PC-9 (cell line): Measurements from ENCODE around the gene MCC. TPM values are rescaled to one million over a fixed set of nuclear protein-coding genes. Genes with fewer than 3 reads are reported as not detected.

ENCODE experiments used
- BruUV-seq: library from RNA; stranded (reverse); fragments of 400-500 nt; replicated peaks from 2 replicates; lab custom pipeline; 2021; lab: Mats Ljungman, UMichigan
- CTCF ChIA-PET: fragments of 300-600 bp; sonication (Branson Sonifier 250); formaldehyde crosslinking; loops from one replicate; lab custom pipeline; 2022; ENCODE audit warnings: antibody characterized with exemption; lab: Charles Lee
- POLR2A ChIA-PET: fragments of 300-600 bp; sonication (Branson Sonifier 250); formaldehyde crosslinking; loops from one replicate; lab custom pipeline; 2022; ENCODE audit warnings: antibody characterized with exemption; ENCODE audit not compliant: unreplicated experiment; lab: Charles Lee
- DNase-seq, 2 experiments: peaks; one replicate each; pipeline versions ENCODE4 v3.0.0 to v3.0.0-alpha.2; 2015 to 2022; ENCODE audit warnings: mixed read lengths in 1 of 2
- H2AFZ ChIP-seq: fragments of 200-600 bp; sonication (generic); 2 replicates; pipeline ENCODE4 v1.8.1; 2017; ENCODE audit warnings: antibody characterized with exemption
- H3F3A ChIP-seq: fragments of 200-600 bp; sonication (generic); 2 replicates; pipeline ENCODE4 v1.8.1; 2017; ENCODE audit warnings: antibody characterized with exemption, mild to moderate bottlenecking, low read depth; ENCODE audit not compliant: insufficient read depth
- H3K27ac ChIP-seq: fragments of 200-600 bp; sonication (generic); 2 replicates; pipeline ENCODE4 v1.6.1; 2016; ENCODE audit warnings: mixed run types
- H3K27me3 ChIP-seq: fragments of 200-600 bp; sonication (generic); 2 replicates; pipeline ENCODE4 v1.6.1; 2016; ENCODE audit warnings: low read depth, mixed run types; ENCODE audit not compliant: insufficient read depth
- H3K36me3 ChIP-seq: fragments of 200-600 bp; sonication (generic); 2 replicates; pipeline ENCODE4 v1.6.1; 2016; ENCODE audit warnings: low read depth, mixed run types
- H3K4me1 ChIP-seq: fragments of 200-600 bp; sonication (generic); replicated peaks from 2 replicates; pipeline ENCODE4 v1.6.1; 2016; ENCODE audit warnings: mixed run types; ENCODE audit not compliant: insufficient read depth
- H3K4me2 ChIP-seq: fragments of 200-600 bp; sonication (generic); 2 replicates; pipeline ENCODE4 v1.6.1; 2017; ENCODE audit warnings: mixed run types
- H3K4me3 ChIP-seq: fragments of 200-600 bp; sonication (generic); 2 replicates; pipeline ENCODE4 v1.6.1; 2016; ENCODE audit warnings: mixed run types
- H3K79me2 ChIP-seq: fragments of 200-600 bp; sonication (generic); 2 replicates; pipeline ENCODE4 v1.6.1; 2017; ENCODE audit warnings: low read depth, mixed run types
- H3K9me2 ChIP-seq: fragments of 200-600 bp; sonication (generic); 2 replicates; pipeline ENCODE4 v1.8.1; 2017; ENCODE audit warnings: mild to moderate bottlenecking; ENCODE audit not compliant: insufficient read depth
- H3K9me3 ChIP-seq: fragments of 200-600 bp; sonication (generic); 2 replicates; pipeline ENCODE4 v1.8.1; 2016; ENCODE audit warnings: low read depth; ENCODE audit not compliant: insufficient read depth
- H4K20me1 ChIP-seq: fragments of 200-600 bp; sonication (generic); 2 replicates; pipeline ENCODE4 v1.8.1; 2017; ENCODE audit not compliant: insufficient read depth
- CTCF ChIP-seq: fragments of 200-600 bp; sonication (generic); conservative IDR thresholded peaks from 2 replicates; pipeline ENCODE4 v1.6.1; 2017; ENCODE audit warnings: mixed run types, antibody characterized with exemption, mild to moderate bottlenecking, moderate library complexity
- EZH2 ChIP-seq: fragments of 200-600 bp; sonication (generic); IDR thresholded peaks from 2 replicates; pipeline ENCODE4 v1.8.0; 2017; ENCODE audit warnings: antibody characterized with exemption, low read depth
- intact Hi-C: fragments of 100-400 bp; cut with micrococcal nuclease; formaldehyde crosslinking; loops from one replicate; pipeline ENCODE4 v1.10.0; 2022; ENCODE audit not compliant: unreplicated experiment
- total RNA-seq: library from RNA; stranded (reverse); gene quantifications from 2 replicates; pipeline ENCODE4 v1.2.3, GENCODE V29; 2021

The MCC gene
- total RNA-seq, 1 experiment from 2014 or later, result 2.5 TPM

- TF ChIP-seq CTCF (no peak), EZH2 (no peak)
- Histone ChIP-seq H3K27me3 (no peaks in the 10 kb centered on the region), H3K4me2 (no peak overlapping the region), H2AFZ (no peak overlapping the region), H3K4me3 (no peak overlapping the region), H3F3A (peaks cover 8% of the 10 kb centered on the region; the same call in 1 of the 2 replicates), H3K36me3 (peaks cover 10% of the 10 kb centered on the region; the same call in 1 of the 2 replicates), H4K20me1 (no peaks in the 10 kb centered on the region), H3K27ac (no peak overlapping the region), H3K79me2 (peaks cover 20% of the 10 kb centered on the region), H3K9me2 (no peaks in the 10 kb centered on the region), H3K9me3 (no peaks in the 10 kb centered on the region), H3K4me1 (peaks cover 11% of the 10 kb centered on the region)
- no TSS peak for BruUV-seq
- no peak for DNase-seq
- CTCF ChIA-PET, result no interaction called here
- POLR2A ChIA-PET, result interaction anchor here (0.7 kb wide), 1 partner anchor 352 kb away, joined by 7 read pairs; no protein-coding TSS in a partner anchor
- intact Hi-C loops, result no loop called here
Measured at GRCh38 chr5:113518884-113519283, 30.6 kb upstream of the MCC start.

GRCh38 chr5:113514289-113514635, 26.0 kb upstream of the MCC start:
- Histone ChIP-seq H3K4me1 (peaks cover 22% of the 10 kb centered on the region), H4K20me1 (no peaks in the 10 kb centered on the region), H3K36me3 (peaks cover 10% of the 10 kb centered on the region; the same call in 1 of the 2 replicates), H3K4me2 (peak overlapping the region; percentile 100), H2AFZ (peak overlapping the region; percentile 93), H3K4me3 (peak overlapping the region; percentile 81), H3K27me3 (no peaks in the 10 kb centered on the region), H3K27ac (no peak overlapping the region), H3F3A (peaks cover 8% of the 10 kb centered on the region; the same call in 1 of the 2 replicates), H3K79me2 (peaks cover 25% of the 10 kb centered on the region), H3K9me2 (no peaks in the 10 kb centered on the region), H3K9me3 (no peaks in the 10 kb centered on the region)
- TF ChIP-seq EZH2 (no peak), CTCF (no peak)
- no TSS peak for BruUV-seq
- intact Hi-C loops, result no loop called here
- no peak for DNase-seq
- ChIA-PET POLR2A (no interaction called here), CTCF (no interaction called here)

- H3F3A ChIP-seq, result peaks cover 8% of the 10 kb centered on the region; the same call in 1 of the 2 replicates
- ChIA-PET POLR2A (interaction anchor here (0.7 kb wide), 1 partner anchor 472 kb away, joined by 4 read pairs; no protein-coding TSS in a partner anchor), CTCF (no interaction called here)
- H3K4me2 ChIP-seq, result peak within 1 kb of the TSS; percentile 100
- H3K36me3 ChIP-seq, result peaks cover 10% of the 10 kb centered on the region; the same call in 1 of the 2 replicates
- H2AFZ ChIP-seq, result peak within 1 kb of the TSS; percentile 93
- intact Hi-C loops, result loop anchor here (1.0 kb wide), 3 partner anchors 24 to 517 kb away; no protein-coding TSS in a partner anchor
- no peak for TF ChIP-seq EZH2
- no peak for TF ChIP-seq CTCF
- no peaks in the 10 kb centered on the region for H4K20me1 ChIP-seq
- H3K4me3 ChIP-seq, result peak within 1 kb of the TSS; percentile 81
- H3K27me3 ChIP-seq, result no peaks in the 10 kb centered on the region
- peaks cover 25% of the 10 kb centered on the region for H3K79me2 ChIP-seq
- peak; percentile 74 to 81 for DNase-seq
- peak within 1 kb of the TSS; percentile 64 for H3K27ac ChIP-seq
- H3K9me2 ChIP-seq, result no peaks in the 10 kb centered on the region
- no TSS peak for BruUV-seq
- peaks cover 22% of the 10 kb centered on the region for H3K4me1 ChIP-seq
- H3K9me3 ChIP-seq, result no peaks in the 10 kb centered on the region
Measured at GRCh38 chr5:113513384-113514288, 25.4 kb upstream of the MCC start, which contains the start of gene YTHDC2. Gene YTHDC2, plus strand, starts transcription at chr5:113513694. Its CDS starts 202 bp downstream, at chr5:113513896.
